GM19468 (cell line): ENCODE results near the gene PIEZO2.
"Not testable (repeated sequence)": the region's sequence is repeated elsewhere in the genome, so short reads cannot be mapped to it uniquely, and the experiment has no call there.

Source experiments
- ATAC-seq: cut with Tn5 transposase; IDR thresholded peaks from one replicate; pipeline ENCODE4 v1.9.1; 2021; ENCODE audit warnings: mild to moderate bottlenecking, moderate library complexity, moderate number of reproducible peaks; ENCODE audit not compliant: unreplicated experiment; ENCODE audit errors: extremely low read depth

PIEZO2 gene

DNA sequence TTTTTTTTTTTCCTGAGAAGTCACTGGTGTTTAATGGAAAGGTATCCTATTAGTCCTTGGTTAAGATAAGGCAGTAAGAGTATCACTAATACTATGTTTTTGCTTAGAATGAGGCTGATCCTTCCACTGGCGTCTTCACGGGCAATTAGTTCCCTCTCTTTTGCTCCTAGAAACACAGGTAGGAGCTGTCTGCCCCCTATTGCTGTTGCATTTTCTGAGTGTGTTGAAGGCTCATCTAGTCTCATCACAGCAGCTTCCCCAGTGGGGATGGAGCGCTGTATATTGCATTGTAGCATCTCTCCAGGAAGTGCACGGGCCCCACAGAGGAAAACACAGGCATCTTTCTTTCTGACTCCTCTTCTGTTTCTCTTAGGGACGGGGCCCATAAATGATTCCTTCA, 478.5 kb downstream of the PIEZO2 start:
- no peak for ATAC-seq

DNA sequence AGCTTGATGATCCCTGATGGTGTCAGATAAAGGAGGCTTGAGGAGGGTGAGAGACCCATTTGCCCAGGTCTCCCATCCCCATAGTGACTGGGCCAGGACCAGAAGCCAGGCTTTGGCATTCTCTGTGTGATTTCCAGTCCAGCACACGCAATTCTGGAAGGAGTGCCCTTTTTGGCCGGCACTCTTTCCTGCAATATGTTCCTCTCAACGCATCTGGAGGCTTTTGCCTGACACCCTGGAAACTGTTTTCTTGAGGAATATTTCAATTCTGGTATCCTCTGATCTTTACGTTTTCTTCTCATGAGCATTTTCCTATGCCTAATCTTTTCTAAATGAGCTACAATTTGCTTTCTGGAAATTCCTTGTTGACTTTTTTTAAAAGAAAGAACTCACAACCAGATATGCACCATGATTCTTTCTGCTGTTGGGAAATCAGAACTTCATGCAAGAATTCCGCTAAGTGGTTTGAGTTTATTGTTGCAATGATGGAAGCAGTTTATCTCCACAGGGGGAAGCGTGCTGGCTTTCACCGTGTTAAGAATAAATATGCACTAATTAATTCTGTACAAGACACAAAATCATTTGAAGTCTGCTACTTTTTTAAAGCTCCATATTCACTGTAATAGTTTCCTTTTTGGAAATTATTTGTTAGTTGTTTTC, 479.8 kb downstream of the PIEZO2 start:
- ATAC-seq, result no peak

DNA sequence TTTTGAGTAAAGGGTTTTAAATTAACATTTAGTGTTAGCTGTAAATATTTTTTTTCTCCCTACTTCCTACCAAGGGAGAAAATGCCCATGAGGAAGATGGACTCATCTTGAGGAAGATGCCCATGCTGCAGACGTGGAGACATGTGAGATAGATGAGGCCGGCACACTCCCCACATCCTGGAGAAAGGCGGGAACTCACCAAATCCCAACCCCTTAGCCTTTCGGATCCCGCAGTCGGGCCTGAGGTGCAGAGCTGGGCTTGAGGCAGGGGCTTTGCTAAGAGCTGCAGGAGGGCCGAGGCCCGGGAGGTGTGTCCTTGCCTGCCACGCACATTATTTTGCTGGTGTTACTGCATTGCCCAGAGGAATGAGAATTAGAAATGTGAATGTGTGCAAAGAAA, 485.6 kb downstream of the PIEZO2 start:
- ATAC-seq, result no peak

DNA sequence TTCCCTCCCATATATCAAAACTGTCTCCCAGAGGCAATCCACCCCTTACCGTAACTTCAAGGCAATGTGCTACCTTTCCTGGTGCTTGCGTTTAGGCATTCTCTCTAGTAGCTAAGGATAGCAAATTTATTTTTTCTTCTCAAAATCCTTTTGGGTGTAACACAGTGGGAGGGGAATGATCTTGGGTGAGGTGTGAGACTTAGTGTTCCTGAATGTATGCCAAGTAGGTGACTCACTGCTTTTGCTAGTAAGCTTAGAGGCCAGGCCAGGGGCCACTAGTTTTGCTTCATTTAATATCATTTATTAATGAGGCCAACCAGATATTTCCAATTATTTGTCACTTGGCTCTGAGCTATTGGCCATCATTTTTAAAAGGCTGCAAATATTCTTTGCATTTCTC, 488.1 kb downstream of the PIEZO2 start:
- no peak for ATAC-seq

DNA sequence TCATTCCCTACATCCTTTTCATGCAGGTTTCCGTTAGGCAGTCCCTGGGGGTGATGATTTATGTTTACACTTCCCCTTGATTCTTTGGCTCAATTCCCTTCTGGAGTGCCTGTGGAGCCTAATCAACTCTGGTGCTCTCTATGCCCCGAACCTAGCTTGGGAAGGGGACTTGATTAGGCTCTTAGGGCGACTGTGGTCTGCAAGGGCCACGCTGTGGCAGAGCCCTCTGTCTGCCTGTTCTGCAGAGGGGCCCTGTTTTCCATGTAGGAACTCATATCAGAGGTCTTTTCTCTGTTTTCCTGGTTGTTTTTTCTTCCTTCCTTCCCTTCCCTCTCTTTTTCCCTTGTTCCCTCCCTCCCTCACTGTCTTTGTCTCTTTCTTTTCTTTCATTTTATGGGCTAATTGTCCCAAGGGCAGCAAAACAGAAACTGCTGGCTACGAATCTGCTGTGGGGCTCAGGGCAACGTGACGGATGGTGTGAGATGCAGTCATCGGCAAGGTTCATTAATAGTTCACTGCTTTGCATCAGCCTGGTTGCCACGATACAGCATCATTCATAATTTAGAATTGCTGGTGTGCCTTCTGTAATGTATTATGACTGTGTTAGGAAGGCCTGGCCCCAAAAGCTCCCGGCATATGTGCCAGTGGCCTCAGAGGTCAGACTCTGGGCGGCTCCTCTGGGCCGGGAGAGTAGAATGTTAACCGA, 489.0 kb downstream of the PIEZO2 start:
- ATAC-seq, result no peak

DNA sequence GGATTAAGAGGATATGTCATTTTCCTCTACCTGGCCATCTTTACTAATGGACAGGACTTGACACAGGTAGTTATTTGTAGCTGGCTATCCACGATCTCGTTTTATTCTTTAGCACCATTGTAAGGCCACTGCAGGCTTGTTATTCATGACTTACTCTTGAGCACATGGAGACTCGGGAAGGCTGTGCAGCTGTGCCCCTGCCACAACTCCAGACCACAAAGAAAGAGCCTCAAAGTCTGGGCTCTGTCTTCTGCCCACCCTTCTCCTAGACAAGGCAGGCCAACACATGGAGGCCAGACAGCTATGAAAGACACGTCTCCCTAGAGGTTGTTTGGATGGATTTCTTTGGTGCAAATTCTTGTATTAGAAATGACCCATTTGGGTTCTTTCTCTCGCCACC, 489.8 kb downstream of the PIEZO2 start:
- ATAC-seq, result no peak

DNA sequence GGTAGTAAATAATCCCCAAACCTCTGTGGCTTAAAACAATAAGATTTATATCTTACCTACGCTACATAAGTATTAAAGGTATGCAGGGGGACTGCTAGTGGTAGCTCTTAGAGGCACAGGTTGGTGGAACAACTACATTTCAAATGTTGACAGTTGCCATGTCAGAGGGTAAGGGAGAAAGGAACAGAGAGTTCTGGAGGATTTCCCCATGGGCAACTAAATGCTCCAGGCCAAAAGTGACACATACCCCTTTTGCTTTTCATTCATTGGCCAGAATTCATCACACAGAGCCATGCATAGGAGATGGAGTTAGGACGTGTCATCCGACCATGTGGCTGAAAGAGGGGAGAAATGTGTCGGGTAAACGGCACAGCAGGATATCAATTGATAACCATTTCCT, 490.4 kb downstream of the PIEZO2 start:
- ATAC-seq, result no peak

DNA sequence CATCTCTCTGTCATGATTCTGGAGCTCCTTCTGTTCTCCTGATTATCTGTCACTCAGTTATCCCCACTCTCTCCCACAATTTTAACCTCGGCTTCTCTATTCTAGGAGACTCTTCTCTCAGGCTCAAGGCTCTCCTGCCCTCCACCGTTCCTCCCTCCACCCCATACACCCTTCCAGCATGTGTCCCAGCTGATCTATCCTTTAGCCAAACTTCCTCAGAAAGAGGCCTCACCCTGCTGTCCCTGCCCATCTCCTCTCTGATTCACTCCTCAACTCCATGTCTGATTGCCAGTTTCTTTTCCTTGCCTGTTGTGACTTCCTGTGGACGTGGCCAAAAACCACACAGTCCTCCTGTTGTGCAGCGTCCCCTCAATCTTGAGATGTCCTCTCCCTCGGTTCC, 505.4 kb downstream of the PIEZO2 start:
- ATAC-seq, result not testable (repeated sequence)

DNA sequence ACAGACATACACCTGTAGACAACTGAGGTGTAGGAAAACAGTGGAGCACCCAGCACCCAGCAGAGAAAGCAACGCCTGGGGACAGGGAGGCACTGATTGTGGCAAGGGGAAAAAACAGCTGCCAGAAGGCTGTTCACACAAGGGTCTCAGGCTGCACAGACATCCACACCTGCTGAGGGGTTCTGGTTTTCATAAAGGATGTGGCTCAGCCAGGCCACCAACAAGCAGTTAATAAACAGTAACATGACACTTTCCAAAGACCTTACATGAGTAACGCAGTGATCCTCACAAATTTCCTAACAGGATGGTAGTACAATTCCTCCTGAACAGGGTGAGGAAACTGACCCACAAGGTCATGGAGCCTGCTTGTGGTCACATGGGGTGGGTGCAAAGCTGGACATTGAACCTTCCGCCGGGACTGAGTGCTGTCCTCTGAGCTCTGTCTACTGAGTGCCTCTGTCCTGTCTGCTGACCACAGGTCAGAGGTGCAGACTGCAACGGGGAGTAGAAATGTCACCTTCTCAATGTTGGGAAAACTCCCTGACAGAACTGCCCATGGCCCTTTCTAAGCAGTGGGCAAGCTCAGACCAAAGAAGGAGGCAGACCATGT, 506.3 kb downstream of the PIEZO2 start:
- not testable (repeated sequence) for ATAC-seq

DNA sequence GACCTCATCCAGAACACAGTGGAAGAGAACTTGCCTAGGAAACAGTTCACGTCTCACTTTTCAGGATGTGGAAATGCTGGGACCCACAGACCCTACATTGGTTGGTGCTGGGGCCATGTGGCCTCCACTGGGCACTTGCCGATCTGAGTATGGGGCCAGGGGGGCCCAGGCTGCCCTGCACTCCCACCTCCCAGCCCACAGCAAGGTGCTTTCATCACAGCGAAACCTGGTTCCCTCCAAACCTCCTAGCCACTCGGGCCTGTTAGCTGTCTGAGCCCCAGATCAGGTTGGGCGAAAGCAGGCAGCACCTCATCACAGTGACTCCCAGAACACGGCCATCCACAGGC, 510.9 kb downstream of the PIEZO2 start:
- not testable (repeated sequence) for ATAC-seq

DNA sequence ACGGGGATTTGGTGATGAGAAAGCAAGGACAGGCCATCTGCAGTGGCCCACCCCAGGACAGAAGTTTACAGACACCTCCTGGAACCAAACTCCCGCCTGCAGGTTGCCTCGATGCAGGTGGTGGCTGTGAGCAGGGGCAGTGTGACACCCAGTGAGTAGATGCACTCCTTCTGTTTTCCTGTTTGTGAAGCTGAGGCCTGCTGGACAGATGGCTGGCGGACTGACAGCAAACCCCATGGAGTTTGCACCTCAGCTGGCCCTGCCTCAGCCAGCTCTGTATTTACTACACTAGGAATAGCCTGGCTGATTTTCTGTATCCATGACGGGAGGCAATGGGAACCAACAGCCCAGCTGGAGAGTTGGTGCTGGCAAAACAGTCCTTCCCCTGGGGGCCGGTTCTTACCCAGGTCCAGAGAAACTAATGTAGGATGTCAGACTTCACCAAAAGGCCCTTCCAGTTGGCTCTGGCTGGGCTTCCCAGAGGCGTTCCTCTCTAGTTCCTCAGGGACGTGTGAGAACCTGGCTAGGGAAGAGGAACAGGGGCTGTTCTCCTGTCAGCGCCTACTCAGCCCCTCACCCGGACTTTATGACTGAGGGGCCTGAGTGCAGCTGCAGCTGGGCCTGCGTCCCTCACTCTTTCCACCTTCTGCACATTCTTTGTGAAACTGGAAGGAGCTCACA, 511.4 kb downstream of the PIEZO2 start:
- ATAC-seq, result not testable (repeated sequence)

DNA sequence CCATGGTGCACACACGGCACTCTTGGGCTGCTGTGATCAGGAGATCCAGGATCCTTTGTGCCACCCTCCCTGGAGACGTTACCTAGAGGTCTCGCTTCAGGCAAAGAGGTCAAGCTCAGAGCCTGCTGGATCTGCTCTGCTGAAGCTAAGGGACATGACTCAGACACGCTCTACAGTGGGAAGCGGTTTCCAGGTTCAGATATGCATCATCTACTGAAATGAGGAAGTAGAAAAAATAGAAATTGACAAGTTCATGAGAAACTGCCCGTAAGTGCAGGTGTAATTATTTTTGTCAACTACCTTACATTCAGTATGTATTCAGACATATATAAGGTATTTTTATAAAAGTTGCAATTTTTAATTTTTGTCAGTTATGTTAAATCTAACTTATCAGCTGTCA, 520.3 kb downstream of the PIEZO2 start:
- peak; percentile 80 for ATAC-seq

DNA sequence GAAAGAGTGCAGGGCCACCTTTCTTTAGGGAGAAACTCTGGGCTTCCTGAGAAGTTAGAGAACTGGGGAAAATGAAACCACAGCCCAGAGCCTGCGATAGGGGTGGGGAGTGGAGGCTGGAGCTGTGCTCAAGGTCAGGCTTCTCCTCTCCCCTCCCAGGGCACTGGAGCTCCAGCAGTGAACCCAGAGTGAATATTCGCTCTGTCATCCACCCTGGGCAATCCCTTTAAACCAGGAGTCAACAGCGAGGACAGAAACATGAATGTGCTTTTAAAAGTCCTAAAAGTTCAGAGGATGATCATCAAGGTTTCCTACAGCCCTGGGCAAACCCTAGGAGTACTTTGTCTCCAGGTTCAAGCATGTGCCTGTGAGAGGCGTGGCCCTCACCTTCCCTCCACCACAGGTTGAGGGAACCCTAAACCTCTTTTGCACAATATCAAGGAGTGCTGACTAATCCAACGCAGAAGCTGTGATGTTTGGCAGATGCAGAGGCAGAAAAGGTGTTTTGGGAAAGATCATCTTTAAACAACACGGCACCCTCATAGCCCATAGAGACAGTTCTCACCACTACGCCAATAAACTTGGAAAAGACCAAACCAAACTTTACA, 522.7 kb downstream of the PIEZO2 start:
- ATAC-seq, result not testable (repeated sequence)

DNA sequence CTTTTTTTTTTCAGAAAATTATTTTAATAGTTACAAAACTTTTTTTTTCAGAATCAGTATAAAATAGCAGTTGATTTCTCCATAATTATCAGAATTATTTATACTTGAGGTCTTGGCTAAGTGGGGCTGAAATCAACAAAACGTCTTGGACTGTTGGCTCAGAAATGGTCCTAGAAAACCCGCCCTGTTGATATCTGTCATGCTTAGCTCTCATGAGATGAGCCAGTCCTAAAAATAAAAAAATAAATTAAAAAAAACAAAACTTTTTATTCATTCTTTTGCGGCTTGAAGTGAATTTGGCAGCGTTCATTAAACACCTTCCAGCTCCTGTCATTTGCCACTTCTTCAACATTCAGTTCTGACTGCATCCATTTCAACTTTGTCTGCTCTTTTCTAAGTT, 525.8 kb downstream of the PIEZO2 start:
- not testable (repeated sequence) for ATAC-seq

DNA sequence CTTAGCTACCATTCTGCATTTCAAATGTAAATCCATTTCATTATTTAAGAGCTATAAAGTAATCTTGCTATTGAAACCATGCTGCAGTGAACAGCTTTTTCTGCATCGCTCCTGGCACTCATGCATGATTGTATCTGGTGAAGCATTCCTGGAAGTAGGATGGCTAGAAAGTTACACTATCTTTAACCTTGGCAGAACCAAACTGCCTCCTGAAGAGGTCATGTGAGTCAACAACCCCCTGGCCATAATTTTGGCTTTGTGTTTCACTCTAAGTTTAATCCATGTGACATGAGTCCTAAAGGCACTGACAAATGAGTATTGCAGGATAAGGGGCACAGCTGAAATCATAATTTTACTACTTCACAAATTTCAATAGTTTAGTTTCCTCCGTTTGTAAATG, 526.4 kb downstream of the PIEZO2 start:
- not testable (repeated sequence) for ATAC-seq

DNA sequence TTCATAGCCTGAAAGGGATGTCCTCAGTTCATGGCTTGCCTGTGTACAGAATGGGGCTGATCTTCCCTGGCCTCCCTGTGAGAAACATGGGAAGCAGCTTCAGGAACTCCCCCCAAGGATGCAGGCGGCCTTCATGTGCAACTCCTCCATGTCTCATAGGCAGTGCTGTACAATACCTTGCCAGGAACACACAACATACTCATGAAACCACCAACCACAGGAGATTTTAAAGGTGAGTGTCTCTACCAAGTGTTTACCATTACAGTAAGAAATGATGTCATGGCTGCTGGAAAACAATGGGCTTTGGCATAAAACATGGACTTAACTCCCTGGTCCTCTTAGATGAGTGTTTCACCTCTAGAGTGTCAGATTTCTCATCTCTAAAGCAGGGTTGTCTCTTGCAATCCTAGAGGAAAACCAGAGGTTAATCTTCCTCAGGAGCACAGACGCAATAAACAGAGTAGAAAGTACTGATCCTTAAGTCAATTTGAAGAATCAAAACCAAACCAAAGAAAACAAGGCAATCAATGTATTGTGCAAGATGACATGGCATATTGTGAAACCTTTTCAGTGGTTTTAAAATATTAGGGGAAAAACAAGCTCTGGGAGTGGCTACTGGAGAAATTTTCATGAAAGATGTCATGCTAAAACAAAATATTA, 528.6 kb downstream of the PIEZO2 start:
- not testable (repeated sequence) for ATAC-seq
